HT1080 (cell line): ENCODE results near the gene DUSP28. TPM values are rescaled to one million over a fixed set of nuclear protein-coding genes. Genes with fewer than 3 reads are reported as not detected.
"Not testable (repeated sequence)": the region's sequence is repeated elsewhere in the genome, so short reads cannot be mapped to it uniquely, and the experiment has no call there.

Experiments used
- DNase-seq: peaks from one replicate; pipeline ENCODE4 v3.0.0-alpha.2; 2015; ENCODE audit warnings: low read depth
- total RNA-seq: library from RNA; depleted of rRNA; stranded (reverse); fragments of >200 nt; shearing (Covaris generic); gene quantifications from 2 replicates; pipeline ENCODE4 v1.2.3, GENCODE V29; 2014

DUSP28 gene
- total RNA-seq, 1 experiment from 2014 or later = 3.6 TPM

GRCh38 chr2:240559286-240559685 lies 871 bp upstream of the DUSP28 start:
- DNase-seq = no peak

GRCh38 chr2:240560480-240561324 lies 545 bp downstream of the DUSP28 start:
- DNase-seq = peak; percentile 94

- peak; percentile 52 for DNase-seq
Observed at GRCh38 chr2:240561325-240561971, 1.3 kb downstream of the DUSP28 start.

GRCh38 chr2:240563231-240563630 lies 3.1 kb downstream of the DUSP28 start:
- DNase-seq = not testable (repeated sequence)

- DNase-seq = no peak
Observed at GRCh38 chr2:240563951-240564560, 3.9 kb downstream of the DUSP28 start.

GRCh38 chr2:240564561-240565332 lies 4.6 kb downstream of the DUSP28 start:
- DNase-seq = no peak

GRCh38 chr2:240565333-240566202 lies 5.4 kb downstream of the DUSP28 start:
- DNase-seq = peak; percentile 90

- DNase-seq = peak; percentile 73
Observed at GRCh38 chr2:240566203-240567136, 6.3 kb downstream of the DUSP28 start.

- DNase-seq = no peak
Observed at GRCh38 chr2:240567137-240567871, 7.1 kb downstream of the DUSP28 start.

- peak; percentile 38 for DNase-seq
Observed at GRCh38 chr2:240567872-240568677, 7.9 kb downstream of the DUSP28 start, which contains the start of gene RNPEPL1. RNPEPL1 (plus strand) TSS chr2:240568484; CDS start chr2:240568587, 103 bp downstream.

- peak; percentile 45 for DNase-seq
Observed at GRCh38 chr2:240568678-240569522, 8.7 kb downstream of the DUSP28 start.

- DNase-seq = no peak
Observed at GRCh38 chr2:240569523-240569997, 9.4 kb downstream of the DUSP28 start.

- no peak for DNase-seq
Observed at GRCh38 chr2:240569998-240570530, 9.9 kb downstream of the DUSP28 start.

- no peak for DNase-seq
Observed at GRCh38 chr2:240570531-240571313, 10.6 kb downstream of the DUSP28 start.

- no peak for DNase-seq
Observed at GRCh38 chr2:240571314-240571973, 11.3 kb downstream of the DUSP28 start.
